Effector memory CD4-positive, alpha-beta T cell (primary cell): Measurements from ENCODE around the gene LRRC10.
"Not testable (repeated sequence)": the region's sequence is repeated elsewhere in the genome, so short reads cannot be mapped to it uniquely, and the experiment has no call there.

Experiments
- DNase-seq, 3 donors: peaks; one replicate each; pipeline ENCODE4 v3.0.0-alpha.2; 2020
- H3K27ac ChIP-seq: 2 replicates; pipeline ENCODE4 v1.7.0; 2013; ENCODE audit warnings: mild to moderate bottlenecking, low read length, moderate library complexity; ENCODE audit not compliant: insufficient read depth, poor library complexity, severe bottlenecking
- H3K27me3 ChIP-seq: replicated peaks from 2 replicates; pipeline ENCODE4 v1.7.0; 2013; ENCODE audit warnings: mild to moderate bottlenecking, low read length; ENCODE audit not compliant: insufficient read depth, control insufficient read depth, poor library complexity, severe bottlenecking
- H3K36me3 ChIP-seq: 2 replicates; pipeline ENCODE4 v1.7.0; 2013; ENCODE audit warnings: mild to moderate bottlenecking, low read length, moderate library complexity; ENCODE audit not compliant: control insufficient read depth, insufficient read depth
- H3K4me1 ChIP-seq: 2 replicates; pipeline ENCODE4 v1.7.0; 2013; ENCODE audit warnings: low read length, mild to moderate bottlenecking; ENCODE audit not compliant: control insufficient read depth, insufficient read depth, poor library complexity, severe bottlenecking
- H3K4me3 ChIP-seq: 2 replicates; pipeline ENCODE4 v1.7.0; 2013; ENCODE audit warnings: low read length, low read depth, mild to moderate bottlenecking; ENCODE audit not compliant: insufficient read depth, poor library complexity, severe bottlenecking
- H3K9me3 ChIP-seq: 2 replicates; pipeline ENCODE4 v1.7.0; 2013; ENCODE audit warnings: mild to moderate bottlenecking, low read length, moderate library complexity; ENCODE audit not compliant: control insufficient read depth

LRRC10 gene

DNA sequence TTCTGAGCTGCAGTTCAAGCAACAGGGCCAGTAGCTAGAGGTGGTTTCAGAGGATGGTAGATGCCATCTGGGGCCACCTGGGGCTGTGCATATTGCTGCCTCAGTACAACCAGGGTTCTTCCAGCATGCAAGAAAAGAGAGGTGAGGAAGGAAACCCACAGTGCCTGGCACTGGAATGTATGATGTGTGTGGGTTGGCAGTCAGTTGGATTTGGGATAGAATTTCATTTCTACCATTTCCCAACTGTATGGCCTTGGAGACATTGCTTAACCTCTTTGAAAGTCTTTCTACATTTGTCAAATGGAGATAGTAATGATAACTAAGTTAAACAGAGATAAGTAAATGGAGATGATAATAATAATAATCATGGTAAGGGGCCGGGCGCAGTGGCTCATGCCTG lies 10.2 kb upstream of the LRRC10 start:
- Histone ChIP-seq H3K36me3 (no peaks in the 10 kb centered on the region), H3K27me3 (no peaks in the 10 kb centered on the region), H3K27ac (no peak overlapping the region), H3K4me1 (no peaks in the 10 kb centered on the region), H3K9me3 (no peaks in the 10 kb centered on the region), H3K4me3 (no peak overlapping the region)
- no peak for DNase-seq

DNA sequence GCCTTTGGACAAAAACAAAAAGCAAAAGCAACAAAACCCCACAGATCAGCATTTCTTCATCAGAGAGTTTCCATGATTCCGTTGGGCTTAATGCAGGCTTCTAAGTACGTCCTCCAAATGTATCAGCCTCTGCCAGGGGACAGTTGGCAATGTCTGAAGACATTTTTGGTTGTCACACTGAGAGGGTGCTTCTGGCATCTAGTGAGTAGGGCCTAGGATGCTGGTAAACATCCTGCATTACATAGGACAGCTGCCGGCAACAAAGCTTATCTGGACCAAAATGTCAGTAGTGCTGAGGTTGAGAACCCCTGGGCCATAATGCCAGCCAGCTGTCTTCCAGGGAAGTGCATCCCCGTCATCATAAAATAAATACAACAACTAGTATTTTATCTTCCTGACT lies 9.4 kb upstream of the LRRC10 start:
- H3K27me3 ChIP-seq, result no peaks in the 10 kb centered on the region
- DNase-seq, result no peak
- no peak overlapping the region for H3K4me3 ChIP-seq
- no peaks in the 10 kb centered on the region for H3K4me1 ChIP-seq
- no peaks in the 10 kb centered on the region for H3K36me3 ChIP-seq
- no peaks in the 10 kb centered on the region for H3K9me3 ChIP-seq
- no peak overlapping the region for H3K27ac ChIP-seq

DNA sequence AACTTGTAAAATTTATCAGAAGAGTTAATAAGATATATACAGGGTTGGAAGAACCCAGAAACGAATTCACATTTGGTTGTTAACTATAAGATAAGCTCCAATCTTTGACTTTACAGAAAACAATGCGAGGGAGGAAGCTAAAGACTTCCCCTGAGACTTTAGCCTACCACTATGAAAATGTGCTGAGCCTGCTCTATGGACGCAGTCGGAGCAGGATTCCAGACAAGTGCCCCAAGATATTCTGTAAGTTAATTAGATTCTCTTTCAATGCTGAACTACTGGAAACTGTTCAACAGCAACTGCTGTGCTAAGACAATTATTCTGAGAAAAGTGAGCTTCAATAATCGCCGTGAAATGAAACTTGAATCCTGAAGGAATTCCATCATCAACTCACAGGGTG lies 8.3 kb upstream of the LRRC10 start:
- DNase-seq, result no peak
- Histone ChIP-seq H3K27ac (no peak overlapping the region), H3K36me3 (no peaks in the 10 kb centered on the region), H3K27me3 (no peaks in the 10 kb centered on the region), H3K4me3 (no peak overlapping the region), H3K9me3 (no peaks in the 10 kb centered on the region), H3K4me1 (no peaks in the 10 kb centered on the region)

DNA sequence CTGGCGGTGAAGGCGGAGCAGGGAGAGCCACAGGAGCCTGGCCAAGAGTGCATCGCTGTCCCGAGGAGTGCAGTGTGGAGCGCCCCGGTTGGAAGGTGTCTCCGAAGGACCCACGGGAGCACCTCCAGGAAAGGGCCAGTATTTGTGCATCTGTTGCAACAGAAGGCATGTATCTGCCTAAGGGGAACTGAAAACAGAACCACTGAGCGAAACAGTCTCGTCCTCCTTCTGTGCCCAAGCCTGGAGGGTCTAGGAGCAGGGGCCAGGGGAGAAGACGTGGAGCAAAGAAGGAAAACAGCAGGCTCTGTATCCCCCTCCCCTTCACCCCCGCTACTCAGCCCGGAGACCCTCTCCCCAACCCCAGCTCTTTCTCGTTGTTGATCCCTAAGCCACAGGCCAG lies 5.3 kb upstream of the LRRC10 start:
- H3K4me1 ChIP-seq, result no peaks in the 10 kb centered on the region
- H3K36me3 ChIP-seq, result no peaks in the 10 kb centered on the region
- no peaks in the 10 kb centered on the region for H3K27me3 ChIP-seq
- no peak overlapping the region for H3K4me3 ChIP-seq
- no peaks in the 10 kb centered on the region for H3K9me3 ChIP-seq
- no peak for DNase-seq
- H3K27ac ChIP-seq, result no peak overlapping the region

DNA sequence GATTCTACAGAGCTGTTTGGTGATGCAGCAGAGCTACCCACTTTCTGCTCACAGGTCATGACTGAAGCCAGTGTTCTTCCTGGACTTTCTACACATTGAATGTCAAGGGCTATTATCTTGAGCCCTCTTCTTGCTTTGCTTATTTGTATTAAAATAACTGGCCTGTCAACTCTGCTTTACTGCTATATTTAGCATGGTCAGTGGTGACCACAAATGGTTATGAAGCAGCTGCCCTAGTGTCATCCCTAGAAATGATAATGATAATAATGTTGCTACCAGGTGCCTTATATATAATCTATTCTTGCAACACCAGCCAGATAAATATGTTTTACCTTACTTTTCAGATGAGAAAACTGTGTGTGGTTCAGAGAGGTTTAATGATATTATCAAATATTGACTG lies 2.6 kb upstream of the LRRC10 start:
- Histone ChIP-seq H3K4me1 (no peaks in the 10 kb centered on the region), H3K4me3 (no peak overlapping the region), H3K9me3 (no peaks in the 10 kb centered on the region), H3K27ac (no peak overlapping the region), H3K27me3 (no peaks in the 10 kb centered on the region), H3K36me3 (no peaks in the 10 kb centered on the region)
- no peak for DNase-seq

DNA sequence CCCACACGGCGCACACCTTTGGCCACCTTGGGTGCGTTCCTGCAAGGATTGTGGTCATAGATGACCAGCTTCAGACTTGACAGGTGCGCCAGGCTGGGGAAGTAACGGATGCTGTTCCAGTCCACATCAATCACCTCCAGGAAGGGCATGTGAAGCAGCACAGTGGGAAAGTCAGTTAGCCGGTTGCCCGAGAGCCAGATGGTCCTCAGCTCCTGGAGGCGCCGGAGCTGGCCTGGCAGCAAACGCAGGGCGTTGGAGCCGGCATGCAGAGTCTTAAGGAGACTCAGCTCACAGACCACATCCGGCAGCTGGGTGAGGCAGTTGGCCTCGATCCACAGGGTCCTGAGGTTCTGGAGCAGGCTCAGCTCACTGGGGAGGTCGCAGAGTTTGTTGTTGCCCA lies 581 bp downstream of the LRRC10 start:
- H3K27ac ChIP-seq, result no peak overlapping the region
- DNase-seq, result no peak
- no peaks in the 10 kb centered on the region for H3K4me1 ChIP-seq
- H3K9me3 ChIP-seq, result no peaks in the 10 kb centered on the region
- no peak overlapping the region for H3K4me3 ChIP-seq
- no peaks in the 10 kb centered on the region for H3K36me3 ChIP-seq
- no peaks in the 10 kb centered on the region for H3K27me3 ChIP-seq

DNA sequence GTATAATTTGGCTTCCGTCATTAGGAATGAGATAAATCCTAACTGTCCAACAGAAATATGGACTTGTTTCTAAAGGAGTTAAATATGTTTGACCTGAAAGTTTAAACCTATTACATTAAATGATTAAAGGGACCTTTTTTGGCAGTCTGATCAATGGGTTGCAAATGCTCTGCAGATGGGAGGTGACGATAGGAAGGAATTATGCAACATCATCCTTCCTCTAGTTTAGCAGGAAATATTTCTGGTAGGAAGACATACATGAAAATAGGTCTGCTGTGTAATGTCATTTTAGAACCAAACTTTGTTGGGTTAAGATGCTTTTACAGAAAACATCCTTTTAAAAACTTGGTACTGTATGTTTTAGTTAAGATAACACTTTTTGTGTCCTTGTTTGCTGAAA lies 2.6 kb downstream of the LRRC10 start:
- Histone ChIP-seq H3K4me3 (no peak overlapping the region), H3K9me3 (no peaks in the 10 kb centered on the region), H3K27ac (no peak overlapping the region), H3K4me1 (no peaks in the 10 kb centered on the region), H3K27me3 (no peaks in the 10 kb centered on the region), H3K36me3 (peaks cover 2% of the 10 kb centered on the region)
- DNase-seq, result no peak

DNA sequence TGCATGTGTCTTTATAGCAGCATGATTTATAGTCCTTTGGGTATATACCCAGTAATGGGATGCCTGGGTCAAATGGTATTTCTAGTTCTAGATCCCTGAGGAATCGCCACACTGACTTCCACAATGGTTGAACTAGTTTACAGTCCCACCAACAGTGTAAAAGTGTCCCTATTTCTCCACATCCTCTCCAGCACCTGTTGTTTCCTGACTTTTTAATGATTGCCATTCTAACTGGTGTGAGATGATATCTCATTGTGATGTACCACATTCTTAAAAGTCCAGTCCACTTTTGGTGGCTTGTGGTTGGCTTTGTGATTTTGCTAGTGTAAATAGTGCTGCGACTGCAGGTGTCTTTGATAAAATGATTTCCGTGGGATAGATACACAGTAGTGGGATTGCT lies 6.4 kb downstream of the LRRC10 start:
- DNase-seq, H3K4me1 ChIP-seq: not testable (repeated sequence)
- H3K36me3 ChIP-seq, result peaks cover 39% of the 10 kb centered on the region

DNA sequence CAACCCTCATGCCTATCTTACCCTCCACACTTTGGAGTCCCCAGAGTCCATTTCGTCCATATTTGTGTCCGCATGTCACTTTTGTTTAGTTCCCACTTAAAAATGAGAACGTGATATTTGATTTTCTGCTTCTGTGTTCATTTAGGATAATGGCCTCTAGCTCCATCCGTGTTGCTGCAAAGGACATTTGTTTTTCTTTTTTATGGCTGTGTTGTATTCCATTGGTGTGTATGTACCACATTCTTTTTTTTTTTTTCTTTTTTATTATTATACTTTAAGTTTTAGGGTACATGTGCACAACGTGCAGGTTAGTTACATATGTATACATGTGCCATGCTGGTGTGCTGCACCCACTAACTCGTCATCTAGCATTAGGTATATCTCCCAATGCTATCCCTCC lies 7.2 kb downstream of the LRRC10 start:
- not testable (repeated sequence) for H3K27me3 ChIP-seq, DNase-seq, H3K4me1 ChIP-seq, H3K4me3 ChIP-seq, H3K27ac ChIP-seq, H3K9me3 ChIP-seq
- peaks cover 44% of the 10 kb centered on the region for H3K36me3 ChIP-seq

More for the DNA sequence above, 6.4 kb downstream of the LRRC10 start:
- not testable (repeated sequence) for H3K27me3 ChIP-seq, H3K4me3 ChIP-seq, H3K27ac ChIP-seq, H3K9me3 ChIP-seq

DNA sequence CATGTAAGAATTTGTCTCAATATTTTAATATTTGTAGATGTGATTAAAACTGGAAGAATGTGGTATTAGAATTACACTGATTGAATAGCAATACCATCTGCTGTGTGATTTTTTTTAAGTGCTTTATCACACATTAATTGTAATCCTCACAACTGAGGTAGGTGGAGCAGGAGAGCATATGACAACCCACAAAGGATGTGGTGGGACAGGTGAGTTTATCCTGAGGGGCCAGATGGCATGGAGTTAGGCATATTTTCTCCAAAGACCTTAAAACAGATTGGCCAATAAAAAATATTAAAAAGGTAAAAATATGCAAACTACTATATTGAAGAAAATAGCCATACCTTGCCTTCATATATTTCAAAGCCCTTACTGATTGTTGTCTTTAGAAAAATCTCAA lies 7.8 kb downstream of the LRRC10 start:
- Histone ChIP-seq H3K9me3 (no peaks in the 10 kb centered on the region), H3K27me3 (no peaks in the 10 kb centered on the region), H3K27ac (no peak overlapping the region)

More for the DNA sequence above, 7.8 kb downstream of the LRRC10 start:
- no peaks in the 10 kb centered on the region for H3K4me1 ChIP-seq
- no peak overlapping the region for H3K4me3 ChIP-seq
- H3K36me3 ChIP-seq, result peaks cover 50% of the 10 kb centered on the region
- DNase-seq, result no peak
